C4-2B (cell line): ENCODE data around the gene GABRR1.

Experiments used
- H3K27ac ChIP-seq: fragments of 450-650 bp; 2 replicates; pipeline ENCODE4 v1.5.1; 2017
- CTCF ChIP-seq: fragments of 450-650 bp; conservative IDR thresholded peaks from 2 replicates; pipeline ENCODE4 v1.5.1; 2017; ENCODE audit warnings: mild to moderate bottlenecking
- ZFX ChIP-seq: fragments of 450-650 bp; IDR thresholded peaks from 2 replicates; pipeline ENCODE4 v1.6.1; 2017

Gene GABRR1

GRCh38 chr6:89255417-89255816 is 38.3 kb upstream of the GABRR1 start:
- no peak overlapping the region for H3K27ac ChIP-seq
- TF ChIP-seq ZFX = no peak
- TF ChIP-seq CTCF = no peak

- no peak for TF ChIP-seq ZFX
- no peak for TF ChIP-seq CTCF
- no peak overlapping the region for H3K27ac ChIP-seq
Measured at GRCh38 chr6:89254569-89254968, 37.4 kb upstream of the GABRR1 start.

GRCh38 chr6:89252907-89253306 is 35.7 kb upstream of the GABRR1 start:
- TF ChIP-seq ZFX (no peak), CTCF (no peak)
- H3K27ac ChIP-seq = no peak overlapping the region

GRCh38 chr6:89251976-89252375 is 34.8 kb upstream of the GABRR1 start:
- no peak overlapping the region for H3K27ac ChIP-seq
- no peak for TF ChIP-seq ZFX
- no peak for TF ChIP-seq CTCF

- no peak for TF ChIP-seq ZFX
- TF ChIP-seq CTCF = no peak
- no peak overlapping the region for H3K27ac ChIP-seq
Measured at GRCh38 chr6:89251170-89251569, 34.0 kb upstream of the GABRR1 start.

GRCh38 chr6:89250239-89250638 is 33.1 kb upstream of the GABRR1 start:
- H3K27ac ChIP-seq = no peak overlapping the region
- TF ChIP-seq ZFX (no peak), CTCF (no peak)

GRCh38 chr6:89244241-89244985 is 27.3 kb upstream of the GABRR1 start:
- no peak overlapping the region for H3K27ac ChIP-seq
- TF ChIP-seq CTCF = no peak
- TF ChIP-seq ZFX = no peak
